IMR-90 (cell line): Measurements from ENCODE around the gene SIGLEC9. TPM values are rescaled to one million over a fixed set of nuclear protein-coding genes. Genes with fewer than 3 reads are reported as not detected.

ENCODE experiments used
- ATAC-seq: fragments of 200-7000 bp; cut with Tn5 transposase; 2 replicates; pipeline ENCODE4 v1.9.1; 2020; ENCODE audit warnings: low read depth, mild to moderate bottlenecking, moderate library complexity
- BruUV-seq: library from RNA; stranded (reverse); fragments of 400-500 nt; replicated peaks from 2 replicates; lab custom pipeline; 2021; lab: Mats Ljungman, UMichigan
- CTCF ChIA-PET: fragments of 300-600 bp; formaldehyde crosslinking; extraction: SDS; loops from one replicate; lab custom pipeline; 2021; ENCODE audit warnings: antibody characterized with exemption; lab: Yijun Ruan, JAX
- POLR2A ChIA-PET: fragments of 300-600 bp; sonication (Branson Sonifier 250); formaldehyde crosslinking; loops from one replicate; lab custom pipeline; 2022; ENCODE audit warnings: antibody characterized with exemption; ENCODE audit not compliant: unreplicated experiment; lab: Charles Lee
- DNase-seq: peaks from one replicate; pipeline ENCODE4 v3.0.0; 2013
- H2AFZ ChIP-seq: replicated peaks from 2 replicates; pipeline ENCODE3; 2013; ENCODE audit warnings: low read length, mild to moderate bottlenecking; ENCODE audit not compliant: poor library complexity
- H2AK5ac ChIP-seq: 2 replicates; pipeline ENCODE4 v1.6.1; 2013; ENCODE audit warnings: low read depth, low read length, inconsistent platforms
- H2AK9ac ChIP-seq: replicated peaks from 2 replicates; pipeline ENCODE3; 2013; ENCODE audit warnings: mild to moderate bottlenecking, low read depth, low read length, moderate library complexity; ENCODE audit not compliant: poor library complexity
- H2BK120ac ChIP-seq: 2 replicates; pipeline ENCODE4 v1.6.1; 2013; ENCODE audit warnings: low read depth, low read length, inconsistent platforms
- H2BK15ac ChIP-seq: 3 replicates; pipeline ENCODE4 v1.6.1; 2013; ENCODE audit warnings: low read depth, low read length, inconsistent platforms
- H2BK20ac ChIP-seq: 2 replicates; pipeline ENCODE4 v1.6.1; 2013; ENCODE audit warnings: low read depth, mild to moderate bottlenecking, inconsistent platforms, low read length, moderate library complexity
- H2BK5ac ChIP-seq: 2 replicates; pipeline ENCODE4 v1.6.1; 2013; ENCODE audit warnings: mild to moderate bottlenecking, low read depth, low read length, inconsistent platforms; ENCODE audit not compliant: poor library complexity, severe bottlenecking
- H3K14ac ChIP-seq: replicated peaks from 2 replicates; pipeline ENCODE4 v1.6.1; 2013; ENCODE audit warnings: low read depth, low read length, inconsistent platforms
- H3K18ac ChIP-seq: 2 replicates; pipeline ENCODE4 v1.6.1; 2013; ENCODE audit warnings: low read depth, low read length, control low read depth
- H3K23ac ChIP-seq: 2 replicates; pipeline ENCODE4 v1.6.1; 2013; ENCODE audit warnings: low read depth, low read length, inconsistent platforms
- H3K27ac ChIP-seq: 2 replicates; pipeline ENCODE4 v1.5.1; 2013; ENCODE audit warnings: mild to moderate bottlenecking, control low read depth, low read length; ENCODE audit not compliant: insufficient read depth
- H3K27me3 ChIP-seq: 2 replicates; pipeline ENCODE4 v1.6.1; 2013; ENCODE audit warnings: low read length; ENCODE audit not compliant: control insufficient read depth, insufficient read depth
- H3K36me3 ChIP-seq: 2 replicates; pipeline ENCODE4 v1.6.1; 2013; ENCODE audit warnings: low read length, mixed read lengths; ENCODE audit not compliant: control insufficient read depth, insufficient read depth
- H3K4ac ChIP-seq: 2 replicates; pipeline ENCODE4 v1.6.1; 2013; ENCODE audit warnings: low read depth, low read length, inconsistent platforms
- H3K4me1 ChIP-seq: 2 replicates; pipeline ENCODE4 v1.6.1; 2013; ENCODE audit warnings: low read length, mixed read lengths; ENCODE audit not compliant: control insufficient read depth, insufficient read depth
- H3K4me2 ChIP-seq: 2 replicates; pipeline ENCODE4 v1.6.1; 2013; ENCODE audit warnings: low read depth, mild to moderate bottlenecking, control low read depth, low read length, moderate library complexity
- H3K4me3 ChIP-seq: 2 replicates; pipeline ENCODE4 v1.5.1; 2013; ENCODE audit warnings: low read depth, mild to moderate bottlenecking, control low read depth, low read length, moderate library complexity; ENCODE audit not compliant: insufficient read depth
- H3K56ac ChIP-seq: 2 replicates; pipeline ENCODE4 v1.6.1; 2013; ENCODE audit warnings: low read length, inconsistent platforms; ENCODE audit not compliant: insufficient read depth; ENCODE audit errors: extremely low read depth
- H3K79me1 ChIP-seq, 2 experiments: 2 replicates each; pipeline ENCODE4 v1.6.1; 2013; ENCODE audit warnings: low read length in 2 of 2, inconsistent platforms in 1 of 2, low read depth in 1 of 2
- H3K9ac ChIP-seq: 2 replicates; pipeline ENCODE4 v1.6.1; 2013; ENCODE audit warnings: low read depth, low read length, control low read depth
- H3K9me1 ChIP-seq: 2 replicates; pipeline ENCODE4 v1.6.1; 2013; ENCODE audit warnings: low read length, inconsistent platforms; ENCODE audit not compliant: insufficient read depth
- H3K9me3 ChIP-seq: 2 replicates; pipeline ENCODE4 v1.6.1; 2013; ENCODE audit warnings: low read length; ENCODE audit not compliant: control insufficient read depth, insufficient read depth
- H4K20me1 ChIP-seq: 2 replicates; pipeline ENCODE4 v1.6.1; 2013; ENCODE audit warnings: low read length, inconsistent platforms; ENCODE audit not compliant: insufficient read depth
- H4K5ac ChIP-seq: 2 replicates; pipeline ENCODE4 v1.6.1; 2013; ENCODE audit warnings: mild to moderate bottlenecking, low read depth, low read length, control low read depth
- H4K8ac ChIP-seq, 2 experiments: 2 replicates each; pipeline ENCODE4 v1.6.1; 2013; ENCODE audit warnings: low read depth in 2 of 2, low read length in 2 of 2, control low read depth in 1 of 2, inconsistent platforms in 1 of 2
- H4K91ac ChIP-seq: 2 replicates; pipeline ENCODE4 v1.6.1; 2013; ENCODE audit warnings: low read depth, low read length, inconsistent platforms; ENCODE audit not compliant: insufficient read depth
- CHD1 ChIP-seq: IDR thresholded peaks from 2 replicates; pipeline ENCODE4 v1.6.1; 2012; ENCODE audit warnings: low read depth, low read length, improper control_type of control experiment
- RAD21 ChIP-seq: IDR thresholded peaks from 2 replicates; pipeline ENCODE4 v1.6.1; 2012; ENCODE audit warnings: low read length, improper control_type of control experiment
- RCOR1 ChIP-seq: IDR thresholded peaks from 2 replicates; pipeline ENCODE4 v1.6.1; 2012; ENCODE audit warnings: mild to moderate bottlenecking, low read length, improper control_type of control experiment; ENCODE audit not compliant: insufficient replicate concordance
- WGBS, 2 experiments: methylation state at CpG; one replicate each; pipeline versions ENCODE4 v1.1.5 to v1.1.7; 2013; ENCODE audit warnings: missing lambda C conversion rate in 2 of 2; ENCODE audit not compliant: insufficient read length in 1 of 2; ENCODE audit errors: extremely low coverage in 2 of 2; 5-methylcytosine and 5-hydroxymethylcytosine counted together
- dilution Hi-C: fragments of 300-500 bp; cut with HindIII; formaldehyde crosslinking; loops from one replicate; pipeline ENCODE4 v1.14.3; 2018; ENCODE audit warnings: low sequenced_read_pairs; ENCODE audit not compliant: unreplicated experiment
- in situ Hi-C: fragments of 300-500 bp; cut with MboI; formaldehyde crosslinking; loops from 3 replicates; pipeline ENCODE4 v1.14.3; 2019; ENCODE audit warnings: low sequenced_read_pairs, inconsistent platforms, mixed read lengths
- intact Hi-C: fragments of 100-400 bp; cut with micrococcal nuclease; formaldehyde crosslinking; loops from 2 replicates; pipeline ENCODE4 v1.10.0; 2022
- polyA plus RNA-seq, 3 experiments: library from polyadenylated mRNA; depleted of rRNA; stranded (reverse); fragments of >200 nt; gene quantifications; 2 replicates each; pipeline ENCODE4 v1.2.3, GENCODE V29; 2012; ENCODE audit warnings: low replicate concordance in 1 of 3
- total RNA-seq: library from RNA; depleted of rRNA; stranded (reverse); fragments of >200 nt; gene quantifications from 2 replicates; pipeline ENCODE4 v1.2.3, GENCODE V29; 2012

SIGLEC9 gene
- total and polyA plus RNA-seq, 2 of the 4 experiments (the other 2 are of a cell fraction): 0.03 TPM; not detected in 1

DNA sequence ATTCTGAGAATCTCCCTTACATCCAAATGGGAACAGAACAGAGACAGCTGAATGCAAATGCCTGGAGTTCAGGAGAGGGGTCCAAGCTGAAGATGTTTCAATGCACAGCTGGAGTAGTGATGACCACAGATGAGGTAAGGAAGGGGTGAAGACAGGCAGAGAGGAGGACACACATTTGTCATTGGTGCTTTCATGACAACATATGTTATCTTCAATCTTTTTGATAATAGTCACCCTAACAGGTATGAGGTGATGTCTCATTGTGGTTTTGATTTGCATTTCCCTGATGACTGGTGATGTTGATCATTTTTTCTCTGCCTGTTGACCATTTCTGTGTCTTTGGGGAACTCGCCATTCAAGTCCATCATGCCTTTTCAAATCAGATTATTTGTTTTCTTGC, 36.6 kb downstream of the SIGLEC9 start:
- Histone ChIP-seq H2AK9ac (no peak overlapping the region), H3K18ac (no peak overlapping the region), H3K56ac (no peak overlapping the region), H4K5ac (no peak overlapping the region), H3K4me2 (no peak overlapping the region), H2BK15ac (no peak overlapping the region), H2BK20ac (no peak overlapping the region), H4K8ac (no peak overlapping the region), H3K9ac (no peak overlapping the region), H4K20me1 (no peaks in the 10 kb centered on the region), H3K23ac (no peak overlapping the region), H3K79me1 (no peaks in the 10 kb centered on the region), H3K36me3 (no peaks in the 10 kb centered on the region), H4K91ac (no peak overlapping the region), H3K9me1 (no peaks in the 10 kb centered on the region), H2AK5ac (no peak overlapping the region), H3K14ac (no peak overlapping the region), H3K4me1 (no peaks in the 10 kb centered on the region), H3K27ac (no peak overlapping the region), H3K4me3 (no peak overlapping the region), H2AFZ (no peak overlapping the region), H3K9me3 (no peaks in the 10 kb centered on the region), H2BK120ac (no peak overlapping the region), H3K27me3 (peaks cover 1% of the 10 kb centered on the region; the same call in 1 of the 2 replicates), H2BK5ac (no peak overlapping the region), H3K4ac (no peak overlapping the region)
- POLR2A ChIA-PET: no interaction called here
- BruUV-seq: no TSS peak
- WGBS, 2 experiments: no CpG with 5 or more reads among the region's 1 CpG
- intact Hi-C loops (no loop called here), dilution Hi-C loops (no loop called here), in situ Hi-C loops (no loop called here)
- DNase-seq (no peak), ATAC-seq (no peak)
- CTCF ChIA-PET: no interaction called here
- no peak for TF ChIP-seq CHD1
- no peak for TF ChIP-seq RCOR1
- no peak for TF ChIP-seq RAD21
